Measurements from ENCODE around the gene ACR.

ACR gene

DNA sequence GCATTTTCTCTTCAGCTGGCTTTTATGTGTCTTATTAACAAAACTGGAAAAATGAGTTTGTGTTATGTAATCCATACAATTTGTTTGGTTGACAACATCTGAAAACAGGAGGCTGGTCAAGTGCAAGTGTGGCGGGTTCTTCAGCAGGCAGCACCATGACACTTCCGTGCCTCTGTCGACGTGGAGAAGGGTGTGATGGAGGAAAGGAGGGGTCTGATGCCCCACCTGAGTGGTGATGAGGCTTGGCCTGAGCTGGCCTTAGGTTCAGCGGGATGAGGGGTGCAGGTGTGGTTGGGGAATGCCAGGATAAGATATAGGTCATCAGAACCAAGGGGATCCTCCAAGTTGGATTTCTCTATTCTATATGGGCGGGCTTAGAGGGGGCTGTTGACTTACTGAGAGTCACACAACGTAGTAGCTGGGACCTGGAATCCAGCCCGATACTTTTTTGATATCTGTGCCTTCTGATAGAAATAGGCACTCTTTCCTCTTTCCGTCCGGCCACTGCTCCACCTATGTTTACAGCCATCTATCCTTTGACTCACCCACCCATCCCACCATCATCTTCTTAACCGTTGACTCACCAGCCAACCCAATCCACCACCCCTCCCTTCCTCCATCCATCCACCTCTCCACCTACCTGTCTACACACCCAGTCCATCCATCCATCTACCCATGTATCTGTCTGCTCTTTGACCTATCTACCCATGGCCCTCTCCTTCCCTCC, 36.4 kb upstream of the ACR start:
- TF ChIP-seq, protein P1, sequence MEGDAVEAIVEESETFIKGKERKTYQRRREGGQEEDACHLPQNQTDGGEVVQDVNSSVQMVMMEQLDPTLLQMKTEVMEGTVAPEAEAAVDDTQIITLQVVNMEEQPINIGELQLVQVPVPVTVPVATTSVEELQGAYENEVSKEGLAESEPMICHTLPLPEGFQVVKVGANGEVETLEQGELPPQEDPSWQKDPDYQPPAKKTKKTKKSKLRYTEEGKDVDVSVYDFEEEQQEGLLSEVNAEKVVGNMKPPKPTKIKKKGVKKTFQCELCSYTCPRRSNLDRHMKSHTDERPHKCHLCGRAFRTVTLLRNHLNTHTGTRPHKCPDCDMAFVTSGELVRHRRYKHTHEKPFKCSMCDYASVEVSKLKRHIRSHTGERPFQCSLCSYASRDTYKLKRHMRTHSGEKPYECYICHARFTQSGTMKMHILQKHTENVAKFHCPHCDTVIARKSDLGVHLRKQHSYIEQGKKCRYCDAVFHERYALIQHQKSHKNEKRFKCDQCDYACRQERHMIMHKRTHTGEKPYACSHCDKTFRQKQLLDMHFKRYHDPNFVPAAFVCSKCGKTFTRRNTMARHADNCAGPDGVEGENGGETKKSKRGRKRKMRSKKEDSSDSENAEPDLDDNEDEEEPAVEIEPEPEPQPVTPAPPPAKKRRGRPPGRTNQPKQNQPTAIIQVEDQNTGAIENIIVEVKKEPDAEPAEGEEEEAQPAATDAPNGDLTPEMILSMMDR (IDR thresholded peaks at IDR 0.05; ENCODE audit: insufficient read depth, low read length, poor library complexity, severe bottlenecking): no peak
- H3K9me2 ChIP-seq (replicated peaks; ENCODE audit: insufficient read depth, low read length): no peaks in the 10 kb centered on the region
- H3K27ac ChIP-seq (ENCODE audit: low read depth, low read length): no peak overlapping the region
- no peak overlapping the region for H3K4me2 ChIP-seq (ENCODE audit: low read depth, low read length, poor library complexity, severe bottlenecking)
- H3K27me3 ChIP-seq (ENCODE audit: low read length): no peaks in the 10 kb centered on the region
- no peak overlapping the region for H2AFZ ChIP-seq (ENCODE audit: low read depth, low read length, severe bottlenecking)
- H4K20me1 ChIP-seq (ENCODE audit: low read depth, low read length): no peaks in the 10 kb centered on the region
- H3K79me2 ChIP-seq (ENCODE audit: insufficient read depth, low read length): no peaks in the 10 kb centered on the region
- no peaks in the 10 kb centered on the region for H3K36me3 ChIP-seq (ENCODE audit: low read length)
- H3K4me3 ChIP-seq (ENCODE audit: insufficient read depth, low read length, poor library complexity, severe bottlenecking): no peak overlapping the region
- H3K9me3 ChIP-seq (ENCODE audit: insufficient read depth, low read length): no peaks in the 10 kb centered on the region
- no peak overlapping the region for H3K9ac ChIP-seq (ENCODE audit: low read length)
- no peaks in the 10 kb centered on the region for H3F3A ChIP-seq (ENCODE audit: insufficient read depth)

DNA sequence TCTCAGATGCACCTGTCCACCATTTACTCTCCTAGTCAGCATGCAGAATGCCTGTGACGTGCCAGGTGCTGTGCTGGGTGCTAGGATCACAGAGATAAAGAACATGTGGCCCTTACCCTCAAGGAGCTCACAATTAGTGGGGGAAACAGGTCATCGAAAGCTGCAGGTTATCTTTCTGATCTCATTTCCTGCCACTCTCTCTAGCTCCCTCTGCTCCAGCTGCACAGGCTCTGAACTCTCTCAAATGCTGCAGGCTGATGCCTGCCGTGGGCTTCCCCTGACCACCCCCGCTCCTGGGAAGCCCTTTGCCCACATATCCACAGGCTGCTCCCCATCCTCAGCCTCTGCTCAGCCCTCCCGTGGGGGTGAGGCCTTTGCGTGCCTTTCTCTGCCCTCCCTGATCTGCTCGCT, 35.7 kb upstream of the ACR start:
- H3K27me3 ChIP-seq (ENCODE audit: low read length): no peaks in the 10 kb centered on the region

DNA sequence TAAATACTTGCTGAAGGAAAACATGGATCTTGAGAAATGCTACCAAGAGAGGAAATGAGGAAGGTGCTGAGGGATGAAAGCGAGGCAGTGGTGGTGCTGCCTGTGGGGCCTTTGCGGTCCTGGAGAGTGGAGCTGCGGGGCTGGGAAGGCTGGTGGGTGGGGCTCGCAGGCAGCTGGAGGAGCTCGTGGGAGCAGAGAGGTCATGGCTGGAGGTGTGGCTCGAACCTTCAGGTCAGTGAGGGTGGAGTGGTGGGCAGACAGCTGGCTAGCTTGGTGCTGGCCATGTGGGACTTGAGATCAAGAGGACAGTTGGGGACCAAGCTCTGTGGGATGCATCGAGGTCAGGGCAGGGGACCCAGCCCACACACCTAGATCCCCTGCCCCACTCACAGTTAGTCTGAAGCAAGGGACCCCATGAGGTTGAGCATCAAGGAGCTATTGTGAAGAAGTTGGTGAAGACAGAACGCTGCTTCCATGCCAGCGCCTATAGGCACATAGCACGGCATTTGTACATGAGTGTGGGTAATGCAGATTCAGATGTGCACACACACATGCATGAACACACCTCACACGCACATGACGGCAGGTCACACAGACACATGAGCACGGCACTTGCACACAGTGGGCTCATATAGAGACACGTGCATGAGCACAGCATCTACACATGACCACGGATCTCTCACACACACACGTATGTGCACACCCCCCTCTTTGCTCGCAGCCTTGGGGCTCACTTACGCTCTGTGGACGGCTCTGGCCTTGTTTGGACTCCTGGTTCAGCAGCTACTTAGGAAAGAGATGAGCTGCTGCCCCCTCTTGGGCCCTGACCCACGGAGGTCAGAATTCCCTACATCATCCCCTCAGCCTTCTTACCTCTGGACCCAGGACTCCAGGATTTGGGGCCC, 34.9 kb upstream of the ACR start:
- Histone ChIP-seq H4K20me1 (ENCODE audit: low read depth, low read length) (no peaks in the 10 kb centered on the region), H3K9ac (ENCODE audit: low read length) (no peak overlapping the region), H3K9me3 (ENCODE audit: insufficient read depth, low read length) (no peaks in the 10 kb centered on the region), H3K36me3 (ENCODE audit: low read length) (no peaks in the 10 kb centered on the region), H3K79me2 (ENCODE audit: insufficient read depth, low read length) (no peaks in the 10 kb centered on the region), H2AFZ (ENCODE audit: low read depth, low read length, severe bottlenecking) (no peak overlapping the region), H3K9me2 (replicated peaks; ENCODE audit: insufficient read depth, low read length) (no peaks in the 10 kb centered on the region), H3F3A (ENCODE audit: insufficient read depth) (no peaks in the 10 kb centered on the region), H3K4me2 (ENCODE audit: low read depth, low read length, poor library complexity, severe bottlenecking) (no peak overlapping the region), H3K27ac (ENCODE audit: low read depth, low read length) (no peak overlapping the region), H3K27me3 (ENCODE audit: low read length) (no peaks in the 10 kb centered on the region), H3K4me3 (ENCODE audit: insufficient read depth, low read length, poor library complexity, severe bottlenecking) (no peak overlapping the region)
- TF ChIP-seq EZH2phosphoT487 (conservative IDR thresholded peaks at IDR 0.05; ENCODE audit: low read length): no peak
- TF ChIP-seq, protein P1 (IDR thresholded peaks at IDR 0.05; ENCODE audit: insufficient read depth, low read length, poor library complexity, severe bottlenecking): no peak

More for the DNA sequence above, 35.7 kb upstream of the ACR start:
- TF ChIP-seq EZH2phosphoT487 (conservative IDR thresholded peaks at IDR 0.05; ENCODE audit: low read length): no peak
- TF ChIP-seq, protein P1 (IDR thresholded peaks at IDR 0.05; ENCODE audit: insufficient read depth, low read length, poor library complexity, severe bottlenecking): no peak
- Histone ChIP-seq H3K4me3 (ENCODE audit: insufficient read depth, low read length, poor library complexity, severe bottlenecking) (no peak overlapping the region), H2AFZ (ENCODE audit: low read depth, low read length, severe bottlenecking) (no peak overlapping the region), H3K36me3 (ENCODE audit: low read length) (no peaks in the 10 kb centered on the region), H4K20me1 (ENCODE audit: low read depth, low read length) (no peaks in the 10 kb centered on the region), H3F3A (ENCODE audit: insufficient read depth) (no peaks in the 10 kb centered on the region), H3K9me2 (replicated peaks; ENCODE audit: insufficient read depth, low read length) (no peaks in the 10 kb centered on the region), H3K27ac (ENCODE audit: low read depth, low read length) (no peak overlapping the region), H3K9me3 (ENCODE audit: insufficient read depth, low read length) (no peaks in the 10 kb centered on the region), H3K9ac (ENCODE audit: low read length) (no peak overlapping the region), H3K79me2 (ENCODE audit: insufficient read depth, low read length) (no peaks in the 10 kb centered on the region), H3K4me2 (ENCODE audit: low read depth, low read length, poor library complexity, severe bottlenecking) (no peak overlapping the region)
